Measurements from ENCODE around the gene ASCC1. TPM values are rescaled to one million over a fixed set of nuclear protein-coding genes. Genes with fewer than 3 reads are reported as not detected.

The ASCC1 gene
- total and polyA plus RNA-seq, 2 of the 4 experiments (the other 2 are of a cell fraction): 15.9 to 21.0 TPM

DNA sequence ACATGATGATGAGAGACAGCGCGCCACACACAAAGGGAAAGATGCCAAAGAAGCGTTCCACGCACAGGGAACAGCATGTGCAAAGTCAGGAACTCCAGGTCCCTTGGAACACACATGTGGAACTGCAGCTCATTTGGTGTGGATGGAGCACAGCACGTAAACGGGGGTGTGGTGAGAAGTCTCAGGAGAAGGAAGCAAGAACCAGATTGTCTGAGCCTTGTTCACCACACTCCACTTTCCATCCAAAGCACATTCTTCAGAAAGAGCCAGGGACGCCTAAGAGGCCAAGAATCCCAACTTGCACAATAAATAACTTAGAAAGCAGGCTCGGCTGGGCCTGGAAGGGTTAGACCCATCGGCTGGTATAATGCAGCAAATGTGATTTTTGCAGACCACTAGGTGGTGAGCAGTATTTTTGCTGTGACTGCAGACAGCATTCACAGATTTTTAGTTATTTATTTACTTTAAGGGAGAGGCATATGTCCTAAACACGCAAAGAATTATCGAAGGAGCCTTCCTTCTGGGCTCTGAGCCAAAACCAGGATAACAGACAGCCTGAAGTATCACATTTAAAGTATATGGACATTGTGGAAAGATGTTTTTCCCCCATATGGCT lies 27.9 kb upstream of the ASCC1 start (continued):
- TF ChIP-seq, protein P1, sequence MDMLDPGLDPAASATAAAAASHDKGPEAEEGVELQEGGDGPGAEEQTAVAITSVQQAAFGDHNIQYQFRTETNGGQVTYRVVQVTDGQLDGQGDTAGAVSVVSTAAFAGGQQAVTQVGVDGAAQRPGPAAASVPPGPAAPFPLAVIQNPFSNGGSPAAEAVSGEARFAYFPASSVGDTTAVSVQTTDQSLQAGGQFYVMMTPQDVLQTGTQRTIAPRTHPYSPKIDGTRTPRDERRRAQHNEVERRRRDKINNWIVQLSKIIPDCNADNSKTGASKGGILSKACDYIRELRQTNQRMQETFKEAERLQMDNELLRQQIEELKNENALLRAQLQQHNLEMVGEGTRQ (IDR thresholded peaks at IDR 0.05; ENCODE audit: low read depth, low read length): no peak
- no peak for TF ChIP-seq CHD1 (IDR thresholded peaks at IDR 0.05; ENCODE audit: low read depth, low read length)

DNA sequence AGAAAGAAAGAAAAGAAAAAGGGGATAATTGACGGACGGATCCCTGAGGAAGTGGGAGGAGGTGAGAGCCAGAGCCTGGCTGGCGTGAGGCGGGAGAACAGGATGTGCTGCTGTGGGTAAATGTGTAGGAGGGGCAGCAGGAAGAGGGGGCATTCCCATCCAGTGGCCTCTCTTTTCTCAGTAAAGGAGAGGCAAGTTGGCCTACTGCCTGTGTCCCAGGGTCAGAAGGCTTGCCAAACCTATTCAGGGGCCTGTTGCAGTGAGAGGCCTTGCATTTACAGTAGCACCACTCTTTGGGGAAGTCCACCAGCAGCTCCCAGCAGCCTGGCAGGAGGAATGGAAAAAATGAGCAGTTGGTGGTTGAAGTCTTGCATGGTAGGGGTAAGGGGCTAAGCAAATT lies 26.6 kb upstream of the ASCC1 start:
- Histone ChIP-seq H2AFZ (replicated peaks; ENCODE audit: low read length, poor library complexity) (peak overlapping the region; percentile 73), H3K9me3 (ENCODE audit: control insufficient read depth, insufficient read depth, low read length) (no peaks in the 10 kb centered on the region), H3K23ac (ENCODE audit: low read depth, low read length) (0 out of 2 replicates have a peak overlapping the region, but pooled peaks have one; percentile 40), H3K14ac (replicated peaks; ENCODE audit: low read depth, low read length) (peak overlapping the region; percentile 71), H2BK120ac (ENCODE audit: low read depth, low read length) (peak overlapping the region; percentile 70), H4K5ac (ENCODE audit: low read depth, low read length) (no peak overlapping the region), H2BK15ac (ENCODE audit: low read depth, low read length) (peak overlapping the region; percentile 58; the same call in 1 of the 3 replicates), H3K9me1 (ENCODE audit: insufficient read depth, low read length) (peaks cover 22% of the 10 kb centered on the region), H3K27ac (ENCODE audit: insufficient read depth, low read length) (peak overlapping the region; percentile 0; the same call in 1 of the 2 replicates), H2AK5ac (ENCODE audit: low read depth, low read length) (peak overlapping the region; percentile 75; the same call in 1 of the 2 replicates), H2BK20ac (ENCODE audit: low read depth, low read length) (peak overlapping the region; percentile 49; the same call in 1 of the 2 replicates), H3K9ac (ENCODE audit: low read depth, low read length) (no peak overlapping the region), H3K56ac (ENCODE audit: extremely low read depth, insufficient read depth, low read length) (no peak overlapping the region), H3K4me3 (ENCODE audit: insufficient read depth, low read depth, low read length) (no peak overlapping the region), H3K4me1 (ENCODE audit: control insufficient read depth, insufficient read depth, low read length) (peaks cover 26% of the 10 kb centered on the region), H3K36me3 (ENCODE audit: control insufficient read depth, insufficient read depth, low read length) (no peaks in the 10 kb centered on the region), H3K79me1 (ENCODE audit: low read depth in 1 of 2, low read length in 2 of 2) (no peaks in the 10 kb centered on the region; a peak in 1 of 4 replicates), H3K27me3 (ENCODE audit: control insufficient read depth, insufficient read depth, low read length) (no peaks in the 10 kb centered on the region), H3K18ac (ENCODE audit: low read depth, low read length) (no peak overlapping the region), H4K8ac (ENCODE audit: low read depth in 2 of 2, low read length in 2 of 2) (no peak overlapping the region; a peak in 1 of 4 replicates), H2AK9ac (replicated peaks; ENCODE audit: low read depth, low read length, poor library complexity) (peak overlapping the region; percentile 9), H2BK5ac (ENCODE audit: low read depth, low read length, poor library complexity, severe bottlenecking) (no peak overlapping the region), H4K20me1 (ENCODE audit: insufficient read depth, low read length) (peaks cover 5% of the 10 kb centered on the region; the same call in 1 of the 2 replicates), H4K91ac (ENCODE audit: insufficient read depth, low read depth, low read length) (peak overlapping the region; percentile 35), H3K4ac (ENCODE audit: low read depth, low read length) (peak overlapping the region; percentile 78), H3K4me2 (ENCODE audit: low read depth, low read length) (no peak overlapping the region)
- ChIA-PET POLR2A (ENCODE audit: unreplicated experiment) (no interaction called here), CTCF (interaction anchor here (0.6 kb wide), 1 partner anchor 72 kb away, joined by 3 read pairs; no protein-coding TSS in a partner anchor)
- 80% methylated on average over 2 of the region's 4 CpGs; no CpG with 5 or more reads in 1 of the 2 experiments for WGBS, 2 experiments (ENCODE audit: extremely low coverage in 2 of 2, insufficient read length in 1 of 2)
- in situ Hi-C loops (cut with MboI; ENCODE audit: low sequenced_read_pairs): loop anchor here (10.0 kb wide), 1 partner anchor 92 kb away; no protein-coding TSS in a partner anchor
- DNase-seq (no peak), ATAC-seq (ENCODE audit: low read depth) (no peak)
- dilution Hi-C loops (cut with HindIII; ENCODE audit: low sequenced_read_pairs, unreplicated experiment): no loop called here
- intact Hi-C loops (cut with micrococcal nuclease): no loop called here
- TF ChIP-seq BHLHE40 (IDR thresholded peaks at IDR 0.05; ENCODE audit: low read depth, low read length): no peak
- no peak for TF ChIP-seq CEBPB (IDR thresholded peaks at IDR 0.05; ENCODE audit: low read depth, low read length)
- TF ChIP-seq RFX5 (IDR thresholded peaks at IDR 0.05; ENCODE audit: low read depth, low read length): no peak
- no peak for TF ChIP-seq MAFK (IDR thresholded peaks at IDR 0.05; ENCODE audit: low read depth, low read length)
- TF ChIP-seq POLR2A (IDR thresholded peaks at IDR 0.05; ENCODE audit: low read depth, low read length): no peak
- TF ChIP-seq RCOR1 (IDR thresholded peaks at IDR 0.05; ENCODE audit: insufficient replicate concordance, low read length): no peak
- no peak for TF ChIP-seq CHD1 (IDR thresholded peaks at IDR 0.05; ENCODE audit: low read depth, low read length)
- TF ChIP-seq ELK1 (IDR thresholded peaks at IDR 0.05; ENCODE audit: borderline replicate concordance, low read depth, low read length): no peak
- TF ChIP-seq RAD21 (IDR thresholded peaks at IDR 0.05; ENCODE audit: low read length): no peak
- no peak for TF ChIP-seq SMC3 (IDR thresholded peaks at IDR 0.05; ENCODE audit: low read depth, low read length)
- no TSS peak for BruUV-seq (replicated peaks)

Measured in IMR-90 (cell line).